Measurements from ENCODE around the gene MKRN2OS. TPM values are rescaled to one million over a fixed set of nuclear protein-coding genes. Genes with fewer than 3 reads are reported as not detected.
"Not testable (repeated sequence)": the region's sequence is repeated elsewhere in the genome, so short reads cannot be mapped to it uniquely, and the experiment has no call there.

MKRN2OS gene
- total RNA-seq, 1 donor from 2014 or later: not detected

DNA sequence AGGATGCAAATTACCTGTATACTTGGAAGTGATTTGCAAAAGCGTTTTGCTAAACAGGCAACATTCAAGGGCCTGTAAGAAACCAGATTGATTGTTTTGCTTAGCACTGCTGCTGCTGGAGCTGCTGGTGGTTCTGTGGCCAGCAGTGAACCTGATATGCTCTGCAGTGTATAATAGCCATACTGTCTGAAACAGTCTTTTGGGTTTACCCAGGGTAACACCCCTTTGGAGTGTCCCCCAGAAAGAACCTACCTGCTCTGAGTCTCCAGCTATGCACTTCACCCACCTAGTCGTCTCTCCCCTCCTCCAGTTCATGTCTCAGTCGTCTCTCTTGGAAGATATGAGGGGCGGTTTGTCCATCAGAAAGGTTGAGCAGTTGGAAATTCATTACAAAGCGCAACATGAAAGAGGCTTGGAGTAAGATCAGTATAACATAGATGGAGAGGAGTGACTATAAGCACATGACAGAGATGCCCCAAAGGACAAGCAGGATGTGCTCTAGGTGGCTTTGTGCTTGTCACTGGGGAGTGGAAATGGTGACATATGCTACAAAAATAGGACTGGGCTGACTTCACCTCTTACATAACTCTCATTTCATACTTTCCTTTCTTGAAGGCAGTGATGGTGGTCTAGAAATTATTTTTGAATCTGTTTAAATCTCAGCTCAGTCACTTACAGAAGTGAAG lies 15.3 kb upstream of the MKRN2OS start:
- no peak for DNase-seq

DNA sequence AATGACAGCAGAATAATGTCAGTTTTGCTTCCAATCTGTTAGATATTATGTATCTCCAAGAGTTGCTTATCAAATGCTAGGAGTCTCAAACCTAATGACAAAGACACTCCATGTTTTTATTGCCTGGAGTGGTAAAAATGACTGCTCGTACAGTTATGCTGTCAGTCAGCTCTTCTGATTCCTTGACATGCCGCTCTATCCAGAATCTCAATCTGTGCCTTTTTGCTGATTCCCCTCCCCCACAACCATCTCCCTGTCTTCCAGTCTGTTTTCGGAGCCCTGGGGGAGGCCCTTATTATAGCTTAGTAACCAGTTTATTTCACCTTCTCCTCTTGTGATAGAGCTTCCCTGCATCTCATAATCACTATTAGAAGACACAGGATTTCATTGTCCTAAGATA lies 14.2 kb upstream of the MKRN2OS start:
- no peak for DNase-seq

DNA sequence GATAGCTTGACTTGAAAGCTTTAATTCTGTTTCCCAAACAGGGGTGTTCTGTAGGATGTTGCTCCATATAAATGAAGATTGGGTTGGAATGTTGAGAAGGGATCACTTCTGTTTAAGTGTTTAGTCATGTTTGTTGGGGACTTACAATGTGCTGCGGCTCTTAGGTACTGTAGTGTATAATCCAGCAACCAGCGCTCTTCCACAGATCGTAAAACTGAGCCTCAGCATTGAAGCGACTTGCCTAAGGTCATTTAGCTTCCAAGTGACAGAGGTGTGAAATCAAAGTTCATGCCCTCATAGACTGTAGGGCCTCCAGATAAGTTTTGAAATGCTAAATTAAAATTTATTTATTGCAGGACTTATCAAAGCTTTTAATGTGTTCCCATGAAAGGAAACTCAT lies 13.4 kb upstream of the MKRN2OS start:
- no peak for DNase-seq

DNA sequence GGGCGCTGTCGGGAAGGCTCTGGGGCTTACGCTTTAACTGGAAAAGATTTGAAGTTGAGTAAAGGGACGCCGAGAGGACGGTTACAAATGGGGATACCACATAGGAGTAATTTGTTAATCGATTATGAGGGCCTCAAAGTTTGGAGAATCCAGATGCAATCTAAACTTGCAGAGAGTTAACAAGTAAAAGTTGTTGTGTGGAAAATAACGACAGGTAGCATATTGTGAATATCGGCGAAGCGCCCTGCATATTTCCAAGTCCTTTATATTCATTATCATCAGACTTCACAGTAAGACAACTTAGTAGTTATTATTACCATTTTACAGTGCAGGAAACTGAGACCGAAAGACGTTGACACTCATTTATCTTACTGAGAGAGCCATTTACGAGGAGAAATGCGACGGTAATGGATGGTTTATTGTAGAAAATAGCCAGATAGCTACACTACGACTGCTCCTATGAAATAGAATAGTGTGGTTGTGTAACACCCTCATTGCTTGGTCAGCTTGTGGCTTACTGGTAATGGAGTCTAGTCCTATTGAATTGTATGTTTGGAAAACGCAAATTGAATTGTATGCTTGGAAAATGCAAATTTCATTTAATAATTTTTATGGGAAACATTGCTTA lies 12.3 kb upstream of the MKRN2OS start:
- no peak for DNase-seq

DNA sequence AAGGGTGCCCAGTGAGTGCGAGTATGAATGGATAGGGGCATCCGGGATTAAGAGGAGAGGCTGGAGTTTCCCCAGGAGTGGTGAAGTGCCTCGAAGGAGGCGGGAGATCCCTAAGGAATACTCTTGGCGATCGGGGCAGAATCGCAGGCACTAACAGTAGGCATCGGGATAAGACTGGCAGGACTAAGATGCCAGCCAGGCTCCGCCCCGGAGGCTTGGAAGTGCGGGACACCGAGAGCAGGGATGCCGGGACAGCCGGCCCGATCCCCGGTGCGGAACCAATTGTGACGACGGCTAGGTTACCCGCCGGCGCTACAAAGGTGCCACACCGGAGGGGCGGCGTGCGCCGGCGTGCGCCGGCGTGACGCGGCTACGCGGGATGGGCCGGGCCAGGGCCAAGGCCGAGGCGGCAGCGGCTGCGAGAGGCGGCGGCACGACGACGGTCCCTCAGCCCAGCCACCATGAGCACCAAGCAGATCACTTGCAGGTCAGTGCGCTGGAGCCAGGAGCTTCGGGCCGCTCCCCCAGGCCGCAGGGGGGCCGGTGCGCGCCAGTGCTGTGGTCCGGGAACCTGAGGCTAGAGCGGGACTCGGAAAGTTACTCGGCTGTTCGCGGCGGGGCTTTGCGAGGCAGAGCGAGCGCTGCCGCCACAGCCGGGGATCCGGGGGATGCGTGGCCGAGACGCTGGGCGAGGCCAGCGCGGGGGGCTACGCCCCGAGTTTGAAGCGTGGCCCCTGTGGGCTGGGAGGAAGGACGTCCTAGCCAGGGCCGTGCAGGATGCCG lies 11.6 kb upstream of the MKRN2OS start, which contains the start of gene MKRN2:
TSS of gene MKRN2 (plus strand) at position 398 of the 783 bp plus-strand sequence. CDS start at position 462, 64 bp downstream.
- DNase-seq: peak; percentile 92

DNA sequence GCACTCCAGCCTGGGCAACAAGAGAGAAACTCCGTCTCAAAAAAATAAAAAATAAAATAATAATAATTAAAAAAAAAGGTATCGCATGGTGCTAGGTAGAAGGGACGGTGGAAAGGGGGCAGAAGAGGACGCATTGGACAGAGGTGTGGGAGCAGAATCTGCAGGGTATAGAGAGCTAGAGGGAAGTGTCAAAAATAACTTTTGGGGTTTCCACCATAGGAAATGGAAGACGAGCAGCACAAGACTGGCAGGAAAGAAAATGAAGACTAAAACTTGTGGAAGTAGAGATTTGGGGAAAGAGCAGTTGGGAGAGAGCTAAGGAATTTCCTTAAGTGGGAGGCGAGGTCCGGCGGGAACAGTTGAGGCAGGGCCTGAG lies 11.0 kb upstream of the MKRN2OS start:
- DNase-seq: no peak

DNA sequence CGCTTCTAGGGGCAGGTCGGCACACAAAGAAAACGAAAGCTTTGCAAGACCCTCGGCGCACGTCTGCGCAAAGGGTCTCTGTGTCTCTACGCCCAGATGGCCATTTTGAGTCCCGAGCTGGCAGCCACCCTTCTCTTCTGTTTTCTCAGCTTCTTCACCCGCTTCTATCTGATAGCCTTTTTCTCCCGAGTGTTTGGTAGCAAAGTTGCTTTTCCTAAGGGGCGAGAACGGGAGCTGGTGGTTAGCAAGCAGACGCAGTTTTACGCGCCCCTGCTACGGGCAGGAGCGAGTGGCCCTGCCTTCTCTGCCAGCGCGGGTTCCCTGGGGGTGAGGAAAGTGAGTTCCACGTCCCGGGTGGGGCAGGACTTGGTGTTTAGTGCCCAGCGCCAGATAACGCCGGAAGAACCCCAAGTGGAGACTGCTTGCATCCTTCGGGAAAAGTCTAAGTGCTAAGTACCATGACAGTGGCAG lies 8.7 kb upstream of the MKRN2OS start:
- peak; percentile 19 for DNase-seq

DNA sequence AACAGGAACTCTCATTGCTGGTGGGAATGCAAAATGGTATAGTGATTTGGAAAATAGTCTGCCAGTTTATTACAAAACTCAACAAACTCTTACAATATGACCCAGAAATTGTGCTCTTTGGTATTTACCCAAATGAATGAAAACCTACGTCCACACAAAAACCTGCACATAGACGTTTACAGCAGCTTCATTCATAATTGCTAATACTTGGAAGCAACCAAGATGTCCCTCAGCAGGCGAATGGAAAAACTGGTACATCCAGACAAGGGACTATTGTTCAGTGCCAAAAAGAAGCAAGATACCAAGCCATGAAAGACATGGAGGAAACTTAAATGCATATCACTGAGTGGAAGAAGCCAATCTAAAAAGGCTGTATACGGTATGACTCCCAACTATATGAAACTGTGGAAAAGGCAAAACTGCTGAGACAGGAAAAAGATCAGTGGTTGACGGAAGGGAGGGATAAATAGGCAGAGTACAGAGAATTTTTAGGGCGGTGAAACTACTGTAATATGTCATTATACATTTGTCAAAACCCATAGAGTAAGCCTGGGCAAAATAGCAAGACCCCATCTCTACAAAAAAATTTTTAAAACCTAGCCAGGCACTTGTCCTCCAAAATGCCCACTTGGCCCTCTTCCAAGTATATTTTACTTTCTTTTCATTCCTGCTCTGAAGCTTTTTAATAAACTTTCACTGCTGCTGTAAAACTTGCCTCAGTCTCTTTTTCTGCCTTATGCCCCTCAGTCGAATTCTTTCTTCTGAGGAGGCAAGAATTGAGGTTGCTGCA lies 4.9 kb upstream of the MKRN2OS start:
- no peak for DNase-seq

DNA sequence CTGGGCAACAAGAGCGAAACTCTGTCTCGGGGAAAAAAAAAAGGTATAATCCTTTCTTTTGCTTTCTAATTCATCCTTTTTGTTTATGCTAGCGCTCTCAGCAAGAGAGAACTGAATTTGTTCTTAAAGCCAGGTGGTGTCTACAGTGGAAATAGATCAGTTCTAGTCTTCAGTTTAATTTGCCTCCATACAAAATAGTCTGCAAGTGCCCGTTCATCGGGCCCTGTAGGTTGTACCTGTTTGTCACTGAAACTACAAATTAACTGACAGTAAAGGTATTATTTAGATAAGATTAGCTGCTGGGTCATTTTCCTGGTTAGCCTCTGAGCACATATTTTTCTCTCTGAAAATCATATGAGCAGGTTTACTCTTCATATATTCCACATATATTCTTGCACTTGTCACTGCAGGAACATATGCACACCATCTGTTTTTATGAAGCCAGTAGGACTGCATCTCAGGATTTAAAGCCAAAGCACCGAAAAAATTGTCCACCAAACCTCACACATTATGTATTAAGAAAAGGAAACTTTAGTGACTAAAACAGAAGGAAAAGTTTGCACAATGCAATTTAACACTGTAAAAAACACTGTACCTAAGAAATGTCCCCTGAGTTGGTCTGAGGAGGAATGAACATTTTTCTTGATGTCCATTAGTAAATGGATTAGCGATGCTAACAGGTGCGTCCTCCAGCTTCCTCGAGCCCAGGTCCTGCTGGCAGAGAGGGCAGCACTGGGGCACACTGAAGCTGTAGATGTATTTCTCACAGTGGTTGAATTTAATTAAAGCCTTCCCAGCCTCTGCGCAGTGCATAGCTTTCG lies 437 bp downstream of the MKRN2OS start:
- DNase-seq: no peak

DNA sequence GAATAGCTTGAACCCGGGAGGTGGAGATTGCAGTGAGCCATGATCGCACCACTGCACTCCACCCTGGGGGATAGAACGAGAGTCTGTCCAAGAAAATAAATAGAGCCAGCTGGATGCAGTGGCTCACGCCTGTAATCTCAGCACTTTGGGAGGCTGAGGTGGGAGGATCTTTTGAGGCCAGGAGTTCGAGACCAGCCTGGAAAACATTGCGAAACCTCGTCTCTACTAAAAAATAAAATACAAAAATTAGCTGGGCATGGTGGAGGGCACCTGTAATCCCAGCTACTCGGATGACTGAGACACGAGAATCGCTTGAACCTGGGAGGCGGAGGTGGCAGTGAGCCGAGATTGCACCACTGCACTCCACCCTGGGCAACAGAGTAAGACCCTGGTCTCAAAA lies 1.8 kb downstream of the MKRN2OS start:
- not testable (repeated sequence) for DNase-seq

DNA sequence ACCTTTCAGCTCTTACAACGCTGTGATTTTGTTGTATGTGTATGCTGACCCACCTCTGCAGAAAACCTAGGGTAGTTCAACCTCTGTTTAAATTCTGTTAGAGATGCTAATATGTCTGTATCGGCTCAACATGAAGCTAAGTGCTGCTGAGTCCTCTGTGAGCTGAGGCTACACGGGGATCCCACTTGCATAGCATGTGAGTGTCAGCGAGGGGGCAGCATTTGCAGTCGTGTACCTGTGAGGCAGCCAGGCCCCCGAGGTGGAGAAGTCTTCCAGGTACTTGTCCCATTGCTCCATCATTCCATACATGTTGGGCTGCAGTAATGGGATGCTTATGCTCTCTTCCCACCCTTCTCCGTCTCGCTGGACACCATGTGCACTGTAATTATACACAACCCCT lies 3.7 kb downstream of the MKRN2OS start:
- DNase-seq: no peak

DNA sequence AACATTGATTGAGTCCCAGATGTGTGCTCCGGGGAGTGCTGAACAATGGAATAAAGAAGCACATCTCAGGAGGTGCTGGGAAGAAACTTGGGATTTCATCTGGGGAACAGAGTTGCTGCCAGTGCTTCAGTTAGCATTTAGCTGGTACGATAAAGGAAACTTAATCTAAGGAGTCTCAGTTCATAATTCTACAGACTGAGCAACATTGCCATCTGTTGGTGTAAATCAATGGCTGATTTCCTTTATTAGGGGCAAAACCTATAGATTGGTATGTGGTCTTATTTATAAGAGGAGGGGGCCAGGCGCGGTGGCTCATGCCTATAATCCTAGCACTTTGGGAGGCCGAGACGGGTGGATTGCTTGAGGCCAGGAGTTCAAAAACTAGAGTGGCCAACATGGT lies 8.9 kb downstream of the MKRN2OS start:
- DNase-seq: no peak

DNA sequence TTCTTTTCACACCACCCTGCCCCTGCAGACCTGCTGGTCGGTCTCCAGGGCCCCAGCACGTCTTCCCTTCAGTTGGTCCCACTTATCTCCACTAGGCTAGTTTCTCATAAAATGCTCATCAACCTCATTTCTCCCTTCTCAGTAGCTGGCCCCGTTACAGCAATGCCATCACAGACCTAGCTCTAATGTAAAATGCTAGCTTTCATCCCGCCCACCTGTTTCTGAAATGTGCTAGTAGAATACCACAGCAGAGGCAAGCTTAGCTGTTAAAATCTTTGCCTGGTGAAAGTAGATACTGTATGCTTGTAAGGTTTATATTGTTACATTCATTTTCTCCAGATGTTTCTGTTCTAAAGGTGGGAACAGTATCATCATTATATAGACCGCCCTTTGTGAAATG lies 13.1 kb downstream of the MKRN2OS start:
- no peak for DNase-seq

DNA sequence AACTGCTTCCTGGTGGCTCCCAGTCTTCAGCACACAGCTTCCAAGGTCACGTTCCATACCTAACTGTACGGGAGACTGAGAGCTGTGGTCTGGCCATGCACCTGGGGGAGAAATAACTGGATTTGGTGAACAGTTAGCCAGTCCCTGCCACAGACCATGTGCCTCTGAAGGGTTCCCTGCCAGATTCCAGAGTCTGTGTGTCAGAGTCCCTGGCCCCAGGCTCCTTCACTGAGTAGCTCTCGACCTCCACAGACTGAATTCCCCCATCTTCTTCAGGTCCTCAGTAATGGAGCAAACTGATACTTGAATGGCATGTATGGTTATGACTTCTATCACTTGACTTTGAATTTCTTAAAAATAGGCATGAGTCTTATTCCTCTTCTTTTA lies 17.5 kb downstream of the MKRN2OS start:
- no peak for DNase-seq

DNA sequence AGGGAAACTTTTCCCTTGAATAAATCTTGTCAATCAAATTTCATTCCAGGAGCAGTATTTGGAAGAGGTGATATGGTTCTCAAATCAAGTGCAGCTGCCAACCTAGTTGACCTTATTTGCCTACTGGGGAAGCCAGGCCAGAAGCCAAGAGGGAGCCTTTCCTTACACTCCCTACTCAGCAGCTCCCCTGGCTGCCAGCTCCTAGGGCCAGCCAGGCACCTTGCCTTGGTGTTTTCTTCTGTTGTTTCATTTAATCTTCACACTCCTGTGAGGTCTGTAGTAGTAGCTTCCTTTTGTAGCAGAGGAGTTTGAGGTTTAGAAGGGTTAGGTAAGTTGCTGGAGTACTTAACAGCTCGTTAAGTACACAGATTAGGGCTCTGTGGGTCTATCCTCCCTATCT lies 22.6 kb downstream of the MKRN2OS start:
- no peak for DNase-seq

DNA sequence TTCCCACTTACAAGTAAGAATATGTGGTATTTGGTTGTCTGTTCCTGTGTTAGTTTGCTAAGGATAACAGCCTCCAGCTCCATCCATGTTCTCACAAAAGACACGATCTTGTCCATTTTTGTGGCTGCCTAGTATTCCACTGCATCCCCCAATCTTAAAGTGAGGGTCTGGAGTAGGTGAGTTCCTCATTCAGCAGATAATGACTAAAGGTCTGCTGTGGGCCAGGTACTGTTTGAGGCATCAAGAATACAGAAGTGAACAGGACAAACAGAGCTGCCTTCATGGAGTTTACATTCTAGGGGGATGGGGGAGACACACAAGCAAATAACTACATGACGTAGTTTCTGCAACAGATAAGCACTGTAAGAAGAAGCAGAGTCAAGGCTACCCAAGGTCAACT lies 24.3 kb downstream of the MKRN2OS start:
- no peak for DNase-seq

DNA sequence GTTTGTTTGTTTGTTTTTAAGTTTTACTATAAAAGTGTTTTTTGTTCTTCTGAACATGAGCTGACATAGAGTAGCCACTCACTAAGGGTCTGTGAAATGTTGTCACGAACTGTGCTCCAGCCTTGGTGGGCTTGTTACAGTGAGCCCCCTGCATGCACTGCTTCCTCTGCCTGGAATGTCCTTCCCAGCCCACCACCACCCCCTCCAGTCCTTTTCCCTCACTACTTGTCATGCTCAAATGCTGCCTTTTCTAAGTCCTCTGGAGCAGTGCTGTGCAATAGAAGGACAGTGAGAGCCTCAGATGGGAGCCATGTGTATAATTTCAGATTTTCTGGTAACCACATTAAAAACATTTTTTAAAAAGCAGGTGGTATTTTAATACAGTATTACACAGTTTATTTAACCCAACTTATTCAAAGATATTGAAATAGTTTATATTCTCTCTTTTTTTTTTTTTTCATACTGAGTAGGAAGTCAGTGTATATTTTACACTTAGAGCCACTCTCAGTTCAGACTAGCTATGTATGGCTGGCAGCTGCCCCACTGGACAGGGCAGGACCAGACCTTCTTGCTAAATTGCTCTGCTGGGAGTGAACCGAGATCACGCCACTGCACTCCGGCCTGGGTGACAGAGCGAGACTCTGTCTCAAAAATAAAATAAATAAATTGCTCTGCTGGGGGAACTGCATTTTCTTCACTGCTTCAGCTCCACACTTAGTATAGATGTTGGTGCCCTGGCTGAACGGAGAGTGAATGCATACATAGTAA lies 26.9 kb downstream of the MKRN2OS start:
- peak; percentile 5 for DNase-seq

DNA sequence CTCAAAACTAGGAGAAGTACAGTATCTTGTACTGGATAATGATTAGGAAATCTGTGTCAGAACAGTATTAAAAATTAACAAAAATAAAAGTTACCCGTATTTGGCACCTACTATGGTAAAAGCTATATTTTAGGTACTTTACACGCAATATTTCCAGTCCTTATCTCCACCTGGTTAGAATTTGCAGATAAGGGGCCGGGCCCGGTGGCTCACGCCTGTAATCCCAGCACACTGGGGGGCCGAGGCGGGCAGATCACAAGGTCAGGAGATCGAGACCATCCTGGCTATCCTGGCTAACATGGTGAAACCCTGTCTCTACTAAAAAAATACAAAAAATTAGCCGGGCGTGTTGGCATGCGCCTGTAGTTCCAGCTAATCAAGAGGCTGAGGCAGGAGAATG lies 28.4 kb downstream of the MKRN2OS start:
- DNase-seq: no peak

DNA sequence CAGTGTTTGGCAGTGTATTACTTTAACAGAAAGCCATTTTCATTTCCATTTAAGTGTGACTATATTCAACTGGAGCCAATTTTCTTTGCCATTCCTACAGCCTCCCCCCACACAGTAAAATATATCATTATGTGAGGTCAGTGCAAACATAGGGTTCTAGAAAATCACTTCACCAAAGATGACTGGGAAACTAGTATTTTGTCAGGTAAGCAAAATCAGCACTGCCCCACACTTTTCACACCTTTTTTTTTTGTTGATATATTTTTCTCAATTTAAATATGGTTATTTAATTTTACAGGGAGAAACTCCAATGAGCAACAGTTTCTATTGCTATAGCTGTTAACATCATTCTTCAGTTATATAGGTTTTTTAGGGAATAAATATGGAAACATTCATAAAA lies 29.7 kb downstream of the MKRN2OS start:
- DNase-seq: no peak

DNA sequence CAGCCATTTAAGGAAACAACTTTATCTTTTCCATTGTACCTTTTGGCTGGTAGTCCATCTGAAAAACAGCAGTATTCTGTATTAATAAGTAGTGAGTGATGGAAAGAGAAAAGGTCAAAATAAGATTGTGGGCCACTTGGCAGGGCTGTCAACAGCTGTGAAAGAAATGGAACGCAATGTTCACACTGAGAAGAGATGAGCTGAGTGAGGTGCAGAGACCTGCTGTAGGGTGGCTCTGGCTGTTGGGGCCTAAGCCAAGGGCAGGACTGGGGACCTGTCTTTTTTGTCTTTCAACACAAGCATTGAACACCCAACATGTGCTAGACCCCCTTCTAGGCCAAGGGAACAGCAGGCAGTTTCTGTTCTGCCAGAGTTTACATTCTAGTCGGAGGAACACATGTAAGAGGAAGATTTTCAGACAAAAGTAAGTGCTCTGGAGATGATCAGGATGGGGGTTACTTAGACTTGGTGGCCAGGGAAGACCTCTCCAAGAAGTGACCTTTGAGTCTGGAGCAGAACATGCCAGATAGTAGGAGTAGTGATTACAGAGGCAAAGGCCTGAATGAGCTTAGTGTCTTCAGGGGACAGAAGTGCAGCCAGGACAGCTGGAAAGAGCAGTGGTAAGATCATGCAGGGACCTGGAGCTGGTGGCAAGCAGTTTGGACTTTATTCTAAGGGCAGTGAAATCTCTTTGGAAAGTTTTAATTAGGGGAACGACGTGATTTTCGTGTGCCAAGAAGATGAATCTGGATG lies 31.4 kb downstream of the MKRN2OS start:
- DNase-seq: no peak
